ENCODE measurements around the gene AACS. TPM values are rescaled to one million over a fixed set of nuclear protein-coding genes. Genes with fewer than 3 reads are reported as not detected.

The AACS gene
- total and polyA plus RNA-seq, 3 experiments from 2014 or later = 11.8 to 16.7 (median 16.1) TPM

DNA sequence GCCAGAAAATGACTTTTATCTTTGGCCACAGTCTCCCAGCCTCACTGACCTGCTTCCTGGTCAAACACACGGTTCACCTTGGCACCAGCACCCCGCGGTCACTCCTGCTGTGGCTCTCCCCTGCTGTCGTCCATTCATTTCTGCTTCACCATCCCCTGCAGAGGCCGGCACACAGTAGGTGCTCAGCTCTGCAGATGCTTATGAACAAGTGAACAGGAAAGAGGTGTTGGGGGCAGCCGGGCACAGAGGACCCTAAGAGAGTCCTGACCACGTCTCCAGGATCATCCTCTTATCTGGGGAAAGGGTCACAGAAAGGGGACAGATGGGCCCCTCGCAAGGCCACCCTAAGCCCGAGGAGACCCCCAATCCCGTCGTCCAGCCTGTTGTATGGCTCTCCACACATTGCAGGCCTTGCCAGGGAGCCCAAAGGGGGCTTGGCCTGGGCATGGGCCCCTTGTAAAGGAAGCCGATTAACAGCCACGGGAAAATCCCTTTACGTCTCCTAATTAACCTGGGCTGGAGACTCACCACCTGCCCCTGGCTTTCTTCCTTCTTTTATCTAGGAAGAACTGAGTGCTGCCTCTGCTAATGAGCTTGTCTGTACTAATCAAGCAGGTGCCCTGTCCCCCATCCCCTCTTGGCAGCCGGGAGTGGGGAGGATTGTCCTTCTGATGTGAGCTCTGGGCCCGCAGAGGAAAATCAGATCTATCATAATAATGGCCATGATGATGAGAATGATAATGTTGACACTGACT, 119.2 kb downstream of the AACS start:
- peaks cover 31% of the 10 kb centered on the region for H3K27me3 ChIP-seq (ENCODE audit: insufficient read depth, low read length, poor library complexity, severe bottlenecking)
- peaks cover 8 to 19% (median 10%) of the 10 kb centered on the region in 3 donors for H3K4me1 Mint-ChIP-seq
- H3K27ac Mint-ChIP-seq = peak overlapping the region in 1 of 8 donors; percentile 41

DNA sequence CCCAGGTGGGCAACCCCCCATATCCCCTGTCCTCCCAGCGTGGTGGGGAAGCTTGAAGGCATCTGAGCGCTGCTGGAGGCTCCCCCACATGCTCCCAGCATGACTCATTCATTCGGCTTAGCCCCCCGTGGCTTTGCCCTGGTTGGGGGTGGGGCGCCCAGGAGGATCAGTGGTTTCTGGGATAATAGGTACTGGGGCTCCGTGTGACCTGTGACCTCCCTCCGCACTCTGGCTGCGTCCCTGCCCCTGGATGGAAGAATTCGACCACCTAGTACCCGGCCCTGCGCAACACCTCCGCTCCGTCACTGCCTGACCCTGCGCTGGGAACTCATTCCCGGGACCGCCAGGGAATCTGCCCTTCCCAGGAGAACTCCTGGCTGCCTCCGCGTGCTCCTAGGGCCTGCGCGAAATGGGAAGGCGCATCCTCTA, 120.1 kb downstream of the AACS start:
- DNase-seq = no peak
- H3K4me1 ChIP-seq (ENCODE audit: insufficient read depth, low read length) = peaks cover 7% of the 10 kb centered on the region
- Mint-ChIP-seq H3K36me3 (no peaks in the 10 kb centered on the region), H3K4me1 (peaks cover 8 to 19% (median 10%) of the 10 kb centered on the region in 3 donors), H3K27me3 (peaks cover 53 to 72% of the 10 kb centered on the region in 2 donors), H3K4me3 (peak overlapping the region in 2 of 7 donors; percentile 32 to 75), H3K27ac (no peak overlapping the region), H3K9me3 (no peaks in the 10 kb centered on the region)
- H3K4me3 ChIP-seq (ENCODE audit: low read length) = no peak overlapping the region
- CTCF ChIA-PET = no interaction called here
- no peaks in the 10 kb centered on the region for H3K9me3 ChIP-seq (ENCODE audit: low read length)
- no peak overlapping the region for H3K27ac ChIP-seq (ENCODE audit: low read depth, low read length)
- H3K27me3 ChIP-seq (ENCODE audit: insufficient read depth, low read length, poor library complexity, severe bottlenecking) = peaks cover 36% of the 10 kb centered on the region
- POLR2A ChIA-PET = no interaction called here
- H3K36me3 ChIP-seq (ENCODE audit: insufficient read depth, low read length) = no peaks in the 10 kb centered on the region

More for the DNA sequence above, 119.2 kb downstream of the AACS start:
- no peaks in the 10 kb centered on the region for H3K9me3 Mint-ChIP-seq
- H3K9me3 ChIP-seq (ENCODE audit: low read length) = no peaks in the 10 kb centered on the region
- CTCF ChIA-PET = interaction anchor here (1.0 to 2.4 kb wide), 5 partner anchors 10 to 1686 kb away, joined by 3 to 8 read pairs (median 3); no protein-coding TSS in a partner anchor
- H3K36me3 ChIP-seq (ENCODE audit: insufficient read depth, low read length) = no peaks in the 10 kb centered on the region
- peaks cover 50 to 67% of the 10 kb centered on the region in 2 donors for H3K27me3 Mint-ChIP-seq
- H3K4me3 ChIP-seq (ENCODE audit: low read length) = no peak overlapping the region
- no peak for DNase-seq
- H3K4me1 ChIP-seq (ENCODE audit: insufficient read depth, low read length) = peaks cover 7% of the 10 kb centered on the region
- POLR2A ChIA-PET = no interaction called here
- peak overlapping the region in 1 of 7 donors; percentile 24 for H3K4me3 Mint-ChIP-seq
- H3K27ac ChIP-seq (ENCODE audit: low read depth, low read length) = no peak overlapping the region
- no peaks in the 10 kb centered on the region for H3K36me3 Mint-ChIP-seq

DNA sequence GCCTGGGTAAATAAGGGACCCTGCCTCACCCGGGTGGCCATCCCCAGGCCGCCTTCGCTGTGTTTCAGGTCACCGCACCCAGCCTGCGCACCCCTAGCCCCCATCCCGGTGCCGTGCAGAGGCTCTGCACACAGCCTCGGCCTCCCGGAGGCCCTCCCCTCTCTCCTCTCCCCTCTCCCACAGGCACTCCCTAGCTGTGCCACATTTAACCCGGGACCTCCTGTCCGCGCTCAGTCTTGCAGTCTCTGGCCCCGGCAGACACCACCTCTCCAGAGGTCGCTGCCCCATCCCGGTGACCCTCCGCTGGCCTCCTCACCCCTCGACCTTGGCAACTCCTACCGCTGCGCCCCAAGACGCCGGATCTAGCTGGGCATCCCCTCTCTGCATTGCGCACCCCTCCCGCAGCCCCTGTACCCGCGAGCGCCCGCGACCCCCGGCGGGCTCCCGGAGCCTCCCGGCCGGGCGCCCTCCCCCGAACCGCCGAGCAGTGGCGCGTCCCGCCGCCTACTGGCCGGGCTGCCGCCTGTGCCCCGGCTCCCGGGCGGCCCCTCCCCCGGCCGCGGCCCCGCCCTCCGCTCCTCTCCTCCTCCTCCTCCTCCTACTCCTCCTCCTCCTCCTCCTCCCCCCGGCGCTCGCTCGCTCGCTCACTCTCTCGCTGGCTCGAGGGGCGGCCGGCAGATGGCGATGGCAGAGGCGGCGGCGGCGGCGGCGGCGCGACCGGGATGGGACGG, 120.7 kb downstream of the AACS start, which contains the start of gene TMEM132B:
Gene TMEM132B, plus strand, starts transcription at position 647 of the 731 bp plus-strand sequence.
- H3K4me1 Mint-ChIP-seq = peaks cover 8 to 19% (median 10%) of the 10 kb centered on the region in 3 donors
- peak within 1 kb of the TSS in 4 of 7 donors; percentile 53 to 75 (median 60) for H3K4me3 Mint-ChIP-seq
- H3K9me3 ChIP-seq (ENCODE audit: low read length) = no peaks in the 10 kb centered on the region
- ChIA-PET CTCF (no interaction called here), POLR2A (no interaction called here)
- no peaks in the 10 kb centered on the region for H3K9me3 Mint-ChIP-seq
- H3K27me3 ChIP-seq (ENCODE audit: insufficient read depth, low read length, poor library complexity, severe bottlenecking) = peaks cover 36% of the 10 kb centered on the region
- H3K36me3 Mint-ChIP-seq = no peaks in the 10 kb centered on the region
- H3K27ac Mint-ChIP-seq = no peak within 1 kb of the TSS
- H3K36me3 ChIP-seq (ENCODE audit: insufficient read depth, low read length) = no peaks in the 10 kb centered on the region
- peaks cover 53 to 72% of the 10 kb centered on the region in 2 donors for H3K27me3 Mint-ChIP-seq
- H3K4me1 ChIP-seq (ENCODE audit: insufficient read depth, low read length) = peaks cover 7% of the 10 kb centered on the region
- no peak within 1 kb of the TSS for H3K27ac ChIP-seq (ENCODE audit: low read depth, low read length)
- DNase-seq = no peak
- H3K4me3 ChIP-seq (ENCODE audit: low read length) = no peak within 1 kb of the TSS

DNA sequence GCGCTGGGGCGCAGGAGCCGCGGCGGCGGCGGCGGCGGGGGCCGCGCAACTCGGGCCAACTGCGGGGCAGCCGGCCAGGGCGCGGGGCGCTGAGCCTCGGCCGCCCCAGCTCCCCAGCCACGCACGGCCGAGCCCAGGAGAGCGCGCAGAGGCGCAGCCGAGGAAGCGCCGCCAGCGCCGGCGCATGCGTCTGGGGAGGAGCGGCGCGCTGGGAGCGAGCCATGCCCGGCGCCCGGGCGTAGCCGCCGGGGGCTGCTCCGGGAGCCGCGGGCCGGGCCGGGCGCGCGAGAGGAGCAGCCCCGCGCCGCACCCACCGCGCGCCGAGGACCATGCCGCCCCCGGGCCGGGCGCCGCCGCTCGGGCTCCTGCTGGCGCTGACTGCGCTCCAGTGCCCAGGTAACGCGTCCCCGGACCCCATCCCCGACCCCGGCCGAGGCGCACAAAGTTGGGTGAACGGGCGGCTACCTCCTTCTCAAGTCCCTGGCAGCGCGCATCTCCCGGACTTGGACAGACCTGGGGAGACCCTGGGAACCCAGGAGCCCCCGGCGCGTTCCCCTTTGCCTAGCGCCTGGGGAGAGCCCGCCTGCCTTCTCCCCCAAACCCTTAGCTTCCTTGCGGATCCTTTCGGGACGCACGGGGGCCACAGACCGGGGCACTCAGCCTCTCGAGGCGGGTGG, 121.4 kb downstream of the AACS start:
- peaks cover 36% of the 10 kb centered on the region for H3K27me3 ChIP-seq (ENCODE audit: insufficient read depth, low read length, poor library complexity, severe bottlenecking)
- no peak overlapping the region for H3K4me3 Mint-ChIP-seq
- H3K4me1 Mint-ChIP-seq = peaks cover 8 to 19% (median 10%) of the 10 kb centered on the region in 3 donors
- no peaks in the 10 kb centered on the region for H3K9me3 Mint-ChIP-seq
- H3K36me3 Mint-ChIP-seq = no peaks in the 10 kb centered on the region
- CTCF ChIA-PET = no interaction called here
- no peak overlapping the region for H3K27ac Mint-ChIP-seq
- peaks cover 7% of the 10 kb centered on the region for H3K4me1 ChIP-seq (ENCODE audit: insufficient read depth, low read length)
- DNase-seq = no peak
- POLR2A ChIA-PET = no interaction called here
- H3K27ac ChIP-seq (ENCODE audit: low read depth, low read length) = no peak overlapping the region
- peaks cover 48 to 71% of the 10 kb centered on the region in 2 donors for H3K27me3 Mint-ChIP-seq
- H3K9me3 ChIP-seq (ENCODE audit: low read length) = no peaks in the 10 kb centered on the region
- H3K36me3 ChIP-seq (ENCODE audit: insufficient read depth, low read length) = no peaks in the 10 kb centered on the region
- no peak overlapping the region for H3K4me3 ChIP-seq (ENCODE audit: low read length)

DNA sequence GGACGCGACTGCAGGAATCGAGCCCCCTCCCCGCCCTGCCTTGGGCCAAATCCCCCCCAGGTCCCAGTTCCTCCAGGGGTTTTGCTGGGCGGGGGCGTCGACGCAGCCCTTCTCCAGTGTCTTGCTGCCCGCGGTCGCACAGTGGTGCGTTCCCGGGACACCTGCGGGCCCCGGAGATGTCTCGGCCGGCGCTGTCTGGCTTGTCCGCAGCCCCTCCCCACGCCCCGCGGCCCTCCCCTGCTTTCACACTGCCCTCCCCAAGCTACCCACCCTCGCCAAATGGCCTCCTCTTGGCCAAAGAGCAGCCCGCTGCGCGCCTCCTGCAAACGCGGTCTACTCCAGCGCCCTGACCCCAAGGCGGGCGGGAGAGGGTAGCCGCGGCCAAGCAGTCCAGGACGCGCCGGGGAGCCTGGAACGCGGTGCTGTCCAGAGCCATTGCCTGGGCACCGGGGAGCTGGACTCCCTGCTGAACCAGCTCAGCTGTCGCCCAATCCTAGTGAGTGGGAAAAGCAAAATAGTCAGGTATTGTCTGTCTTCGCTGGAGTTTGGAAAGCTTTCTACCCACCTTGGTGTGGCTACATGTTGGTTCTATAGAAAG, 122.0 kb downstream of the AACS start:
- peak overlapping the region in 3 of 7 donors; percentile 36 to 51 (median 47) for H3K4me3 Mint-ChIP-seq
- peaks cover 8 to 19% (median 10%) of the 10 kb centered on the region in 3 donors for H3K4me1 Mint-ChIP-seq
- H3K9me3 Mint-ChIP-seq = no peaks in the 10 kb centered on the region
- ChIA-PET CTCF (no interaction called here), POLR2A (no interaction called here)
- H3K27ac Mint-ChIP-seq = no peak overlapping the region
- no peaks in the 10 kb centered on the region for H3K36me3 Mint-ChIP-seq
- Histone ChIP-seq H3K9me3 (ENCODE audit: low read length) (no peaks in the 10 kb centered on the region), H3K4me3 (ENCODE audit: low read length) (no peak overlapping the region), H3K4me1 (ENCODE audit: insufficient read depth, low read length) (peaks cover 7% of the 10 kb centered on the region), H3K36me3 (ENCODE audit: insufficient read depth, low read length) (no peaks in the 10 kb centered on the region), H3K27me3 (ENCODE audit: insufficient read depth, low read length, poor library complexity, severe bottlenecking) (peaks cover 36% of the 10 kb centered on the region), H3K27ac (ENCODE audit: low read depth, low read length) (no peak overlapping the region)
- DNase-seq = no peak
- peaks cover 44 to 71% of the 10 kb centered on the region in 2 donors for H3K27me3 Mint-ChIP-seq

DNA sequence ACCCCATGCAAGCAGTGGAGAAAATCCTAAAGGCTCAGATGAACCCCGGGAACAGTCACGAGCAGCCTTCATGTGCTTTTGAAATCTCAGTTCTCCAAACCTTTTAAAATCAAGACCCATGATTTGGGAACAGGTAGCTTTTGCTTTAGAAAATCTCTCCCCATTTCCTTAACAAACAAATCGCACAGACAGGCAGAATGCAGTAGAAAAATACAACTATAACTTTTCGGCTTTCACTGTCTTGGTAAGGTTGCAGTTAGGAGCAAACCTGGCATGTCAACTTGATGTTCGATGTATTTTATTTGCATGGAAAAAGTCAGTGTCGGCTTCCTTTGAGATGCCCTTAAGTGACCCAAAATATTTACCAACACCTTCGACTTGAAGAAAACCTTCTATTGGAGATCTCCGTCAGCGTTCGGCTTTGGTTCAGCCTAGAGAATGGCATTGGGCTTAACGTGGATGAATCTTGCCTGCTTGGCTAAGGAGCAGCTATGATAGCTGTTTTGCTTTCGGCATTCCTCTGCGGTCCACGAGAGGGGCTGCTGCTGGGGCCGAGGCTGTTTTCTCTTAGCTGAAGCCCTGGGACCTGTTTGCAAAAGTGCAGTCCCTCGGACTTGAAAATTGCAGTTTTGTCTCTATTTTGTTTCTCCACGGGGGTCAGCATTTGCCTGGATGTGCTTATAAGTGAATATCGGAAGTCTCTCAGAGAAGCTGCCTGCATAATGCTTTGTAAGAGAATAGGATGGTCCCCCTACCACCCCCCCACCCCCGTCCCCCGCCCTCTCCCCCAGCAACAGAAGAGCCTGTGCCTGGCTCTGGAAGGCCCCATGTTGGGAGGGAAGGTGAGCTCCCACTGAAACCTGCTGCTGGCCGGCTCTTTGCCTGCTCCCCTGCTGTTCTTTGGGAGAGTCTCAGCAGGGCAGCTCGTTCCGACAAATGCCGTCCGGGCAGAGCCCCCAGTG, 122.8 kb downstream of the AACS start:
- Histone ChIP-seq H3K27ac (ENCODE audit: low read depth, low read length) (no peak overlapping the region), H3K4me3 (ENCODE audit: low read length) (no peak overlapping the region), H3K36me3 (ENCODE audit: insufficient read depth, low read length) (no peaks in the 10 kb centered on the region), H3K9me3 (ENCODE audit: low read length) (no peaks in the 10 kb centered on the region), H3K27me3 (ENCODE audit: insufficient read depth, low read length, poor library complexity, severe bottlenecking) (peaks cover 36% of the 10 kb centered on the region), H3K4me1 (ENCODE audit: insufficient read depth, low read length) (peaks cover 6% of the 10 kb centered on the region)
- H3K27me3 Mint-ChIP-seq = peaks cover 48 to 73% of the 10 kb centered on the region in 2 donors
- peak overlapping the region in 4 of 7 donors; percentile 2 to 51 (median 36) for H3K4me3 Mint-ChIP-seq
- no peaks in the 10 kb centered on the region for H3K9me3 Mint-ChIP-seq
- H3K4me1 Mint-ChIP-seq = peaks cover 8 to 19% (median 10%) of the 10 kb centered on the region in 3 donors
- no peaks in the 10 kb centered on the region for H3K36me3 Mint-ChIP-seq
- H3K27ac Mint-ChIP-seq = no peak overlapping the region
- ChIA-PET CTCF (no interaction called here), POLR2A (no interaction called here)
- no peak for DNase-seq

DNA sequence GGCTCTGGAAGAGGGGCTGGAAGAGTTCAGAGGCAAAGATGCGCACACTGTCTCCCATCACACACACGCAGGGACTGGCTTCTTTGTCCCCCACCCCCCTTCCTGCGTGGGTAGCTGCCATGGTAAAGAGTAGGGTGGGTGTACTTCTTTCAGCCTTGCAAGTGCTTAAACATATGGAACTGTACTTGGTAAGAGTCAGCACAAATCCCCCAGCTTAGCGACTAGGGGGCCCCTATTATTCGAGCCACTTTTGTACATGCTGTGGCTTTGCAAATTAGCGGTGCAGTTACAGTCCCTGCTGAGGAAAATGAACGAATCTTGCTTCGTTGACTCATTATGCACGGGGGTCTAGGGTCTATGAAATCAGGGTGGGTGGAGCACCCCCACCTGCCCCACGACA, 123.8 kb downstream of the AACS start:
- POLR2A ChIA-PET = no interaction called here
- H3K4me3 Mint-ChIP-seq = no peak overlapping the region
- no peaks in the 10 kb centered on the region for H3K9me3 Mint-ChIP-seq
- no peak overlapping the region for H3K27ac Mint-ChIP-seq
- peaks cover 48 to 76% of the 10 kb centered on the region in 2 donors for H3K27me3 Mint-ChIP-seq
- no peaks in the 10 kb centered on the region for H3K36me3 Mint-ChIP-seq
- Histone ChIP-seq H3K36me3 (ENCODE audit: insufficient read depth, low read length) (no peaks in the 10 kb centered on the region), H3K4me1 (ENCODE audit: insufficient read depth, low read length) (no peaks in the 10 kb centered on the region), H3K27ac (ENCODE audit: low read depth, low read length) (no peak overlapping the region), H3K4me3 (ENCODE audit: low read length) (no peak overlapping the region), H3K9me3 (ENCODE audit: low read length) (no peaks in the 10 kb centered on the region), H3K27me3 (ENCODE audit: insufficient read depth, low read length, poor library complexity, severe bottlenecking) (peaks cover 29% of the 10 kb centered on the region)
- no peak for DNase-seq
- H3K4me1 Mint-ChIP-seq = peaks cover 5 to 15% (median 6%) of the 10 kb centered on the region in 3 donors
- CTCF ChIA-PET = no interaction called here

Measured in CD8-positive, alpha-beta memory T cell (primary cell).